AG04449 (cell line): ENCODE data around the gene LLPH.

ENCODE experiments used
- CTCF ChIA-PET: fragments of 350-600 bp; formaldehyde crosslinking; extraction: SDS; loops from one replicate; lab custom pipeline; 2021; ENCODE audit warnings: antibody characterized with exemption; lab: Yijun Ruan, JAX
- POLR2A ChIA-PET: fragments of 400-600, 350-600 bp; formaldehyde crosslinking; extraction: SDS; loops from one replicate; lab custom pipeline; 2020; ENCODE audit warnings: antibody characterized with exemption, inconsistent platforms; lab: Yijun Ruan, JAX
- DNase-seq: peaks from one replicate; pipeline ENCODE4 v3.0.0-alpha.2; 2010; ENCODE audit warnings: low read depth, low spot score
- H3K4me3 ChIP-seq: 2 replicates; pipeline ENCODE4 v1.5.1; 2011; ENCODE audit warnings: low read depth, mild to moderate bottlenecking, control low read depth, low read length
- TF ChIP-seq, protein P1 (sequence below): IDR thresholded peaks from one replicate; pipeline ENCODE4 v1.5.1; 2011; ENCODE audit warnings: mild to moderate bottlenecking, moderate library complexity, low read length, control low read depth, inconsistent platforms; ENCODE audit not compliant: insufficient read depth; ENCODE audit errors: missing control alignments

Gene LLPH

DNA sequence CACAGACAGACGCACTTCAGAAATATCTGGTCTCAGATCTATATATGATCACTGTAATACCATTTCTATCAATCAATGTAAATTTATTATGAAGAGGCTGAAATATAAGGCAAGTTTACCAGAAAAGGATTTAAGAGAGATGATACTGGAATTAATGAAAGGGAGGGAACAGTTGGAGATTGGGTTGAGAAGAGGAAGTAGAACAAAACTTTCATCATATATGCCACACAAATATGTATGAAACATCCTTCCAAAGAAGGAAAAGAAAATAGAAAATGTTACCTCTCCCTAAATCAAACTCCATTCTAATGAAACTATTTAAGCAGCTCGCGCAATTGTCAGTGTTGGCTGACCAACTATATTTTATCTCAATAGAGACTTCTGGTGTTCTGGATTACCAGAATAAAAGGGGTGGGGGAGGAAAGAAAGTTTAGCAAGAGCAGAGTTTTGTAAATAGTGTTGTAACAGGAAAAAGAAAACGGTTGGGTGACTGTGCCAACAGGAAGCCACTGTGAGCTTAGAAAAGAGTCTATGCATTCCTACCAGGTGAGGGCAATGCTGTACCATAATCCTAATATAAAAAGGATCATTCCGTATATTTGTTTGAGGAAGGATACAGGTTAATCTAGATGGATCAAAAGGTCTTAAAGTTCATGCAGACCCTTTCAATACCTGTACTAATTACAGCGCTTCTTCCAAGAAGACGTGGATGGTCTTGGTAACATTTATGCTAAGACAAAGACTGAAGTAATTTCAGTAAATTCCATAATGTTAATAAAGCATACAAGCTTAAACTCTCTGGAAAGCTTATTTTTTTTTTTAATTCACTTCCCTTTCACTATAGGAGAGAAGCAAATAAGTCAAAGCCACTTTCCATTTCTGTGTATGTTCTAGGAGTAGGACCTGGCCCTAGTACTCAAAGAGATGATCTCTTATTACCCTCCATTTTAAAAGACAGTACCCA, 14.5 kb upstream of the LLPH start:
- ChIA-PET POLR2A (no interaction called here), CTCF (interaction anchor here (0.6 to 3.4 kb wide), 15 partner anchors 9 to 913 kb away, joined by 3 to 15 read pairs (median 3); partner anchors contain the start of genes LLPH and TMBIM4)
- H3K4me3 ChIP-seq, result no peak overlapping the region
- no peak for DNase-seq
- TF ChIP-seq, protein P1, sequence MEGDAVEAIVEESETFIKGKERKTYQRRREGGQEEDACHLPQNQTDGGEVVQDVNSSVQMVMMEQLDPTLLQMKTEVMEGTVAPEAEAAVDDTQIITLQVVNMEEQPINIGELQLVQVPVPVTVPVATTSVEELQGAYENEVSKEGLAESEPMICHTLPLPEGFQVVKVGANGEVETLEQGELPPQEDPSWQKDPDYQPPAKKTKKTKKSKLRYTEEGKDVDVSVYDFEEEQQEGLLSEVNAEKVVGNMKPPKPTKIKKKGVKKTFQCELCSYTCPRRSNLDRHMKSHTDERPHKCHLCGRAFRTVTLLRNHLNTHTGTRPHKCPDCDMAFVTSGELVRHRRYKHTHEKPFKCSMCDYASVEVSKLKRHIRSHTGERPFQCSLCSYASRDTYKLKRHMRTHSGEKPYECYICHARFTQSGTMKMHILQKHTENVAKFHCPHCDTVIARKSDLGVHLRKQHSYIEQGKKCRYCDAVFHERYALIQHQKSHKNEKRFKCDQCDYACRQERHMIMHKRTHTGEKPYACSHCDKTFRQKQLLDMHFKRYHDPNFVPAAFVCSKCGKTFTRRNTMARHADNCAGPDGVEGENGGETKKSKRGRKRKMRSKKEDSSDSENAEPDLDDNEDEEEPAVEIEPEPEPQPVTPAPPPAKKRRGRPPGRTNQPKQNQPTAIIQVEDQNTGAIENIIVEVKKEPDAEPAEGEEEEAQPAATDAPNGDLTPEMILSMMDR, result peak; percentile 32

- ChIA-PET POLR2A (no interaction called here), CTCF (interaction anchor here (1.2 to 3.4 kb wide), 2 partner anchors 12 to 1253 kb away, joined by 3 to 15 read pairs; partner anchors contain the start of gene LLPH)
- no peak for DNase-seq
- no peak overlapping the region for H3K4me3 ChIP-seq
- TF ChIP-seq, protein P1, result no peak
Measured at GRCh38 chr12:66143868-66144267, 13.3 kb upstream of the LLPH start.

DNA sequence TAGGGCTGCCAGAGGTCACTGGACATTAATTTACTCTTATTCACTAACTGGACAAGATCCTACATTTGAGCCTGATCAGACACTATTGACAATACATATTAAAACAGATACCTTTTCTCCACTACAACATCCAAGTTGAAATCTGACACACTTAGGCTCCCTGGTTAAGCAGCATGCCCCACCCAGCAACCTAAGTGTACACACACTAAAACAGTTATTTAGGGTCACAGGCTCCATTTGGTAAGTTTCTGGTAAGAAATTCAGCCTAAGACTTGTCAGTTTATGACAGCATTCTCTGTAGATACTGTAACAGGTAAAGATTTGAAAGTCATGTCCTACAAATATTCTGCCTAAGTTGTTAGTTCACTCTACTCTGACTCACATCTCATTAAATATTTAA, 12.3 kb upstream of the LLPH start:
- ChIA-PET CTCF (interaction anchor here (3.4 kb wide), 1 partner anchor 11 kb away, joined by 15 read pairs; the partner anchor contains the start of gene LLPH), POLR2A (no interaction called here)

GRCh38 chr12:66141299-66141698, 10.7 kb upstream of the LLPH start:
- no peak overlapping the region for H3K4me3 ChIP-seq
- POLR2A ChIA-PET, result no interaction called here
- CTCF ChIA-PET, result no interaction called here
- DNase-seq, result no peak
- TF ChIP-seq, protein P1, result no peak

More for the DNA sequence above, 12.3 kb upstream of the LLPH start:
- no peak overlapping the region for H3K4me3 ChIP-seq
- DNase-seq, result no peak
- TF ChIP-seq, protein P1, result no peak

DNA sequence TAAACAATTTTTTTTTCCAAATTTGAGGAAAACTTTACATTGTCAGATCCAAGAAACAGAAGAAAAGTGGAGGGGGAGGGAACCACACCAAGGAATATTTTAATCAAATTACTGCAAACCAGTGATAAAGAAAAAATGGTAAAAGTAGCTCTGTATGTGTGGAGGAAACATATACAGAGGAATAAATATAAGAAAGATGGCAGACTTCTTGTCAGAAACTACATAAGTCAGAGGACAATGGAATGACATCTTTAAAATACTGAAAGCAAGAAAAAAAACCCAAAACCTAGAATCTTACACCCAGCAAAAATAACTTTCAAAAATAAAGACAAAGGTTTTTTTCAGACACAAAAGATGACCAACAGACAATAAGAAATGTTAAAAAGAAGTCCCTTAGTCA, 10.2 kb upstream of the LLPH start:
- POLR2A ChIA-PET, result no interaction called here
- TF ChIP-seq, protein P1, result no peak
- no peak overlapping the region for H3K4me3 ChIP-seq
- no peak for DNase-seq
- CTCF ChIA-PET, result no interaction called here

- no peak for DNase-seq
- ChIA-PET CTCF (interaction anchor here (0.8 to 2.5 kb wide), 3 partner anchors 8 to 11 kb away, joined by 3 to 13 read pairs (median 7); partner anchors contain the start of gene LLPH), POLR2A (no interaction called here)
- TF ChIP-seq, protein P1, result no peak
- no peak overlapping the region for H3K4me3 ChIP-seq
Measured at GRCh38 chr12:66139328-66139727, 8.8 kb upstream of the LLPH start.
